ENCODE results near the gene CLEC14A. TPM values are rescaled to one million over a fixed set of nuclear protein-coding genes. Genes with fewer than 3 reads are reported as not detected.
A peak's percentile ranks its signal among the peaks of the same experiment; 100 is the strongest.

CLEC14A gene
- total RNA-seq, 2 donors from 2014 or later: 44.6 to 63.0 TPM

GRCh38 chr14:38256533-38256840 lies 594 bp upstream of the CLEC14A start:
- peak overlapping the region; percentile 63 to 84 for H3K27ac ChIP-seq
- peak in 1 of 2 donors; percentile 45 for TF ChIP-seq CTCF (IDR thresholded peaks at IDR 0.05)
- no peaks in the 10 kb centered on the region for H3K27me3 ChIP-seq
- DNase-seq (ENCODE audit: low spot score): no peak
- H3K36me3 ChIP-seq: no peaks in the 10 kb centered on the region
- H3K4me1 ChIP-seq: no peaks in the 10 kb centered on the region
- H3K9me3 ChIP-seq: peaks cover 0 to 7% of the 10 kb centered on the region in 2 donors
- peak overlapping the region in 1 of 2 donors; percentile 55 for H3K4me3 ChIP-seq

- Histone ChIP-seq H3K9me3 (no peaks in the 10 kb centered on the region), H3K27me3 (no peaks in the 10 kb centered on the region), H3K36me3 (no peaks in the 10 kb centered on the region), H3K4me3 (peak overlapping the region; percentile 50 to 55), H3K27ac (peak overlapping the region; percentile 84 to 85), H3K4me1 (no peaks in the 10 kb centered on the region)
- DNase-seq (ENCODE audit: low spot score): no peak
- no peak for TF ChIP-seq CTCF (IDR thresholded peaks at IDR 0.05)
Measured at GRCh38 chr14:38255408-38255672, 553 bp downstream of the CLEC14A start.

GRCh38 chr14:38254571-38255407 lies 1.1 kb downstream of the CLEC14A start:
- Histone ChIP-seq H3K4me1 (no peaks in the 10 kb centered on the region), H3K36me3 (no peaks in the 10 kb centered on the region), H3K4me3 (peak overlapping the region; percentile 50 to 55), H3K9me3 (no peaks in the 10 kb centered on the region), H3K27ac (peak overlapping the region; percentile 84 to 85), H3K27me3 (no peaks in the 10 kb centered on the region)
- TF ChIP-seq CTCF (IDR thresholded peaks at IDR 0.05): no peak
- DNase-seq (ENCODE audit: low spot score): no peak

DNA sequence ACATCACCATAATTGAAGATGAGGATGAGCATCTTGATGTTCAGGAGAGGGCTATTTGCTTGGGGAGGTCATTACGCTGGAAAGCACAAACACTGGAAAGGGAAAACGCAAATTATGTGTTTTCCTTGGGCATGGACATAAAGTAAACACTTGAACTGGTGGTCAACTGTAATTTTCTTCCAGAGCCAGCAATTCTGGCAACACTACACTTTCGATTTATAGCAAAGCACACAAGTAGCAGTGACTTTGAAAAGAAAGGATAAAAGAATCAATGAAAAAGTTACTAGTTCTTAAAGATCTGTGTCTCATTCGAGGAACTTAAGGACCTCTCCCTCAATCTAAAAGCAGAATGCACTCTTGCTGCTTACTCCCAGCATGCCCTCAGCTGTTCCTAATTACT lies 2.2 kb downstream of the CLEC14A start:
- no peak for DNase-seq (ENCODE audit: low spot score)
- Histone ChIP-seq H3K27me3 (no peaks in the 10 kb centered on the region), H3K9me3 (no peaks in the 10 kb centered on the region), H3K36me3 (no peaks in the 10 kb centered on the region), H3K4me3 (peak overlapping the region; percentile 50 to 55), H3K27ac (peak overlapping the region; percentile 84 to 85), H3K4me1 (no peaks in the 10 kb centered on the region)
- TF ChIP-seq CTCF (IDR thresholded peaks at IDR 0.05): no peak

DNA sequence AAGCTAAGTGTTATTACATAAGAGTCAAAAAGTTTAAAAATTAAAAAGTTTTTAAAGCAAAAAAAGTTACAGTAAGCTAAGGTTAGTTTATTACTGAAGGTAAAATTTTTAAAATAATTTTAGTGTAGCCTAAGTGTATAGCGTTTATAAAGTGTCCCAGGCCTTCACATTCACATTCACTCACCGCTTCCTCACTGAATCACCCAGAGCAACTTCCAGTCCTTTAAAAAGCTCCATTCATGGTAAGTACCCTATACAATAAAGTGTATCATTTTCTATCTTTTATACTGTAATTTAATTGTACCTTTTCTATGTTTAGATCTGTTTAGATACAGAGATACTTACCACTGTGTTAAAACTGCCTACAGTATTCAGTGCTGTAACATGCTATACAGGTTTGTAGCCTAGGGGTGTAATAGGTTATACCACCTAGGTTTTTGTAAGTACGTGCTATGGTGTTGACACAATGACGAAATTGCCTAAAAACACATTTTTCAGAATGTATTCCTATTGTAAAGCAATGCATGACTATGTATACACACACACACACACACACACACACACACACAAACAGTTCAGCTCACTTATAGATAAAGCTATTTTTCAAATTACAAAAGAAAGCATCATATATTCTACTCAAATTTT lies 3.7 kb downstream of the CLEC14A start:
- DNase-seq (ENCODE audit: low spot score): no peak
- Histone ChIP-seq H3K36me3 (no peaks in the 10 kb centered on the region), H3K27ac (peak overlapping the region in 1 of 2 donors; percentile 84), H3K4me1 (no peaks in the 10 kb centered on the region), H3K4me3 (peak overlapping the region; percentile 50 to 55), H3K9me3 (no peaks in the 10 kb centered on the region), H3K27me3 (no peaks in the 10 kb centered on the region)
- no peak for TF ChIP-seq CTCF (IDR thresholded peaks at IDR 0.05)

All from right atrium auricular region (tissue), 2 donors.